GM18499 (cell line): Measurements from ENCODE around the gene CARD19.

ENCODE experiments used
- ATAC-seq: cut with Tn5 transposase; IDR thresholded peaks from one replicate; pipeline ENCODE4 v1.9.1; 2021; ENCODE audit warnings: moderate number of reproducible peaks; ENCODE audit not compliant: insufficient read depth, unreplicated experiment

The CARD19 gene

DNA sequence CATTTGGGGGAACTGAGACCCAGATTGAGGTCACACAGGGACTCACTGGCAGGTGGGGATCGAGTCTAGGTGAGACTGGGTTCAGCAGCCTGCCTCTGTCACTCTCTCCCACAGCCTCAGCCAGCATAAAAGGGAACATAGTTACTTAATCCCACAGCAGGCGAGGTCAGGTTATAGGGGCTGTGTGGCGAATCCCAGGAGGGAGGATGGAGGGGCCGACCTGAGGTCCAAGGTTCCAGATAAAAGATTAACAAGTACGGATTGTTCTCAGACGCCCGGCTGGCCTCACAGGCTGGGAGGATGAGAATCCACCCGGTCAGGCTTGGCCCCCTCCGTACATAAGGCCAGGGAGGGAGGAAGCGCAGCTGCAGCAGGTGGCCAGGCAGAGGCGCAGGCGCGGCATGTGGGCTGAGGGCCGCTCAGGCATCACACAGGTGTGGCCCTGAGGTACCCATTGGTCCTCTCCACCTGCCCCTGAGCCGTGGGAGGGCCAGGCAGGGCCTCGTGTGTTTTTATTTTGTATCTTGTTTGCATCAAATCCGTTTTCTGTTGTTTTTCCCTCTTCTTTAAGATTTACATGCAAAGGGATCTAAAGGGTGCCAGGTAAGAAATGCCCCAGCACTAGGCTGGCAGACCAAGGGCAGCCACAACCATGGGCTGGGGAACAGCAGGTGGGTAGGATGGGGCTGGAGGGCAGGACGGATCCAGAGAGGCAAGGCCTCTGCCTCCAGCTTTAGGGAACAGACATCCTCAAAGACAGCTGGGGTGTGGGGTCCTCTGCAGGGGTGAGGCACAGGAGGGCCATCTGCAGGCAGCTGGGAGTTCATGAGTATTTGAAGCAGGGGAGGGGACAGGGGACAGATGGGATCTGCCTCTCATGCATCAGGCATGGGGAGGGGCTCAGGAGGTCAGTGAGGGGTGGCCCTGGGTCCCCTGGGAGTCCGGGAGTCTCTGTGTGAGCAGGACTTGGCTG lies 33.9 kb upstream of the CARD19 start:
- no peak for ATAC-seq

DNA sequence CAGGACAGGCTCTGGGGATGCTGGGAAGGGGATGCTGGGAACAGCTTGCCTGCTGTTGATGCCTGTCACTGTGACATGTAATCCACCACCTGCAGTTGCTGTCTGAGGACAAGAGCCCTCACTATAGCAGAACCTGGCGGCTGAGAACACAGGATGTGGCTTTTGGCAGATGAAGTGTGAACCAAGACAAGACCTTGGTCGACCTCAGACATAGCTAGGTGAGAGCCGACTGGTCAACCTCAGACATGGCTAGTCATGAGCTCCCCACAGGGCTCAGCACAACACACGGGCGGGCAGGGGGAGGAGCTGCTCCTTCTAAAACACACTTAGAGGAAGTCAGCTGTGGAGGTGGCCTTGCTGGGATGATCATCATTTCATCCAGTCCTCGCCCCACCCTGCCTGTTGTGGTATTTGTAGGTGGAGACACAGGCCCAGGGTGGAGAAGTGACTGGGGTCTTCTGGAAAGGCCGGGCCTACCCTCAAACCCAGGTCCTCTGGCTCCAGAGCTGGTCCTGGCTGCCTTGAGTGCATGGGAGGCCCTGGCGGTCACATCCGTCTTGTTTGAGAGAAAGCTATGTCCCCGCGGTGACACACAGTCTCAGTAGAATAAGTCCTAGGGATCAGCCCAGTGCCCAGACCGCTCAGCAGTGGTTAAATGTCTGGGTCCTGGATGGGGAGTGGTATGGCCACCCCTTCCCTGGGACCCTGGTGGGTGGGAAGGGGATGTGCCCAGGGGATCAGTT lies 31.5 kb upstream of the CARD19 start:
- peak; percentile 76 for ATAC-seq

DNA sequence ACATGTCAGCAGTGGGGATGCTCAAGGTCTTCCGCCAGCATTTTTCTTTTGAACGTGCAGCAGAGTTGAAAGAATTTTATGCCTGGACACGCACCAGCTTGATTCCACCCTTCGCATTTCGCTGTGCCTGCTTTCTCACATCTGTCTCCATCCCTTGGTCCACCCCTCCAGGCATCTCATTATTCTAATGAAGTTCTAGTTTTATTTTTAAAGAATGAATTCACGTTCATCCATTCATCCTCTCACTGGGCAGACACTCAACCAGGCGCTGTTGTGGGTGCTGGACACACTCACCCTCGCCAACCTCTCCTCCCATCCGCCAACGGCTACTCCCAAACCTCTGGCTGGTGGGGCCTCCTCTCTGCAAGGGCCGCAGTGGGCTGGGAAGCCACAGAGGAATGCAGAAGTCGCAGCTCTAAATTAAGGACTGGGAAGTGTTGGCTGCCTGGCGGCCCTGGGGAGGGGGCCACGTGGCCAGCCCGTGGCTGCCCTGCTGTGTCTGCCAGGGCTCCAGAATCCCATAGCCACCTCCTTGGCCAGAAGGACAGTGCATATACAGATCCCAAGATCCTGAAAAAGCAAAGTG lies 30.8 kb upstream of the CARD19 start:
- no peak for ATAC-seq

DNA sequence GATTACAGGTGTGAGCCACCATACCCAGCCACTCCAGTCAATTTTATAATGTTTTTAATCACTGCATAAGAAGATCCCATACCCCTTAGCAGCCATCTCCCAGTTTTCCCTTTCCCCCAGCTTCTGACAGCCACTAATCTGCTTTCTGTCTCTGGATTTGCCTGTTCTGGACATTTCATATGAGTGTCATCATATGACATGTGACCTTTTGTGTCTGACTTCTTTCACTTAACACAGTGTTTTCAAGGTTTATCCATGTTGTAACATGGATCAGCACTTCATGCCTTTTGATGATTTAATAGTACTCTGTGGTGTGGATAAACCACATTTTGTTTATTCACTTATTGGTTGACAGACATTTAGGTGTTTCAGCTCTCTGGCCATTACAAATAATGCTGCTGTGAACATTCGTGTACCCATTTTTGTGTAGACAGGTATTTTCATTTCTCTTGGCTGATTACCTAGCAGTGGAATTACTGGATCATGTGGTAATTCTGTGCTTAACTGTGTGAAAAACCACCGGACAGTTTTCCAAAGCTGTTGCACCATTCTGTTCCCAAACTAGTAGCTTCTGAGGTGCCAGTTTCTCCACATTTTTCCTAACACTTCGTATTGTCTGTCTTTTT lies 28.9 kb upstream of the CARD19 start:
- no peak for ATAC-seq

DNA sequence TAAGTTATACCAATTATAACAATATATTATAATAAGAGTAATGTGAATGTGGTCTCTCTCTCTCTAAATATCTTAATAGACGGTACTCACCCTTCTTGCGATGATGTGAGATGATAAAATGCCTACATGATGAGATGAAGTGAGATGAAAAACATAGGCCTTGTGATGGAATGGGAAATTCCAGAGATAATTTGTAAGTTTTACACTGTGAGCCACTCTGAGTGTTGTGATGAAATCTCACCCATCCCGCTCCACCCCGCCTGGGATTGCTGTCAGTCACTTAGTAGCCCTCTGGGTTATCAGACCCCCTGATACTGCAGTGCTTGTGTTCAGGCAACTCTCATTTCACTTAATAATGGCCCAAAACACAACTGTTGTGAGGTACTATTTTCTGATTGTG lies 27.1 kb upstream of the CARD19 start:
- no peak for ATAC-seq

DNA sequence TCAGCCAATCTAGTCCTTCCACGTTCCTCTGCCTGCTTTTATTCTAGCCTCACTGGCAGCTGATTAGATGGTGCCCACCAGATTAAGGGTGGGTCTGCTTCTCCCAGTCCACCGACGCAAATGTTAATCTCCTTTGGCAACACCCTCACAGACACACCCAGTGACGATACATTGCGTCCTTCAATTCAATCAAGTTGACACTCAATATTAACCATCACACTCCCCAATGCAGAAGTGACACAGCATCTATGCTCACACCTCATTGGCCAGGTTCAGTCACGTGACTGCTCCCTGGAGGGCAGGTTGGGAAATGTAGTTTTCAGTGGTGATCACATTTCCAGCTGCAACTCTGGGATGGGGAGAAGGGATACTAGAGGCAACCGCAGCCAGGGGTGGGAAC lies 24.6 kb upstream of the CARD19 start:
- ATAC-seq: no peak

DNA sequence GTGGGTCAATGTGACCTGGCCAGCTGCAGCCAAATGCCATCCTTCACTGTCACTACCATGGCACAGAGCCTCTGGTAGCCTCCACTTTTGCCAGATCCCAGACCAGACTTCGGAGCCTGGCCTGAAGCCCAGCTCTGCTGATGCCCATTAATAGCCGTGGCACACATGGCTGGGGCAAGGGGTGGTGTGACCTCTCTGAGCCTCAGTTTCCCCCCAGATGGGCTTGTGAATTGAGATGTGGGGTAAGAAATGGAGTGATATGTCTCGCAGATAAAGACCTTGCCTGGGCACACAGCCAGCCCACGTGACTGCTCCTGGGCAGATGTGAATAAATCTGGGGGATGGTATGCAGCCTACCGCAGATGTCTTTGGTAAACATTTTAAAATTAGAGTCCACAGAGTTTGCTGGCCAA lies 23.6 kb upstream of the CARD19 start:
- ATAC-seq: no peak

DNA sequence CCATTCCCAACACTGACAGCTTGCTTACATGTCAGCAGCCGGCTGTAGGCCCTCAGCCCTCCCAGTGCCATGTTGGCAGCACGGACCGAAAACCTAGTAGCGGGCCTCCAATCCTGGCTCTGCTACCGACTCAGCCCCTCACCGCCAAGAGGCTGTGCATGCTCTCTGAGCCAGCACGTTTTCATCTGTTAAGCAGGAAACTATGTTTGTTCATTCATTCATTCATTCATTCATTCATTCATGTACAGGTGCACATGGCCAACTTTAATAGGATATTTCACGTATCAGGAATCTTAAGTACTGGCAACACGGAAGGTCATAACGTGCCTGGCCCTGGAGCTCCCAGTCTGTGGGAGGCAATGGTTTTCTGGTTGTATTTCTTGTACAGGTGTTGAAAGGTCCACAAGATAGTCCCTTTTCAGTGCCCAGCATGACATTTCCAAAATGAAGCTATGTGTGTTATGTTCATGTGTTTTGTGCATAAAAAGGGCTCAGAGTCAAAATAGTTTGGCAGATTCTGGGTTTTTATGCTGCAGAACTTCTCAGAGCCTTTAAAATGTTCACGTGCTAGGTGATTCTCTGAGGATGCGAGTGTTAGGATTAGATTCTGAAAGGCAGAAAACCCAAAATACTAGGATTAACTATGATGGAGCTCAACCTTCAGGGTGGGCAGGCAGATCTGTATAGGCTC lies 19.8 kb upstream of the CARD19 start:
- no peak for ATAC-seq

DNA sequence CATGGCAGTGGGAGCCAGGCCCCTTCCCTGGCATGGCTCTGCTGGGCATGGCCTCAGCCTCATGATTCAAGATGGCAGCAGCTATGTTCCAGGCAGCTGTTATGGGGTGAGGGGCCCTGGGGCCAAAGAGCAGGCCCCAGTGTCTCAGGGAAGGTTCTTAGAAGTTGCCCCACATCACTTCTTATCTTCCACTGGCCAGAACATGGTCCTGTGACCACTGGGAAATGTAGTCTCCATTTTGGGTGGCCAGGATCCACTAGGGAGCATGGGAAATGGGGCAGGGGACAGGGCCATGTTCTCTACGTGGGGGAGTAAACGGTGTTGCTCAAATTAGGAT lies 19.3 kb upstream of the CARD19 start:
- ATAC-seq: no peak

DNA sequence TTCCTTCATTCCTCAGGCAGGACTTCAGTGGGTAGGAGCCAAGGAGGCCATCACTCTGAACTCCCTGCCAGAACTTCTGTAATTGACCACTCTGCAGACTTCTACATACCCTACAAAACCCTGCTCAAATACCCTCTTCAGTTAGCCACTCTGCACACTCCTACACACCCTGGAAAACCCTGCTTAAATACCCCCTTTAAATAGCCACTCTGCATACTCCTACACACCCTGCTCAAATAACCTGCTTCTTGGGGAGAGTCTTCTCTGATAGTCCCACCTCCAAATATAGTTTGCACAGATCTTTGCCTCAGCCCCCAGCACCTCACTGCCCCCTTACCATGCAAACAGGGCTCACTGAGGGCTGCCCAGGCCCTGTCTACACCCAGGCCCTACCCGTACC lies 18.6 kb upstream of the CARD19 start:
- ATAC-seq: no peak

DNA sequence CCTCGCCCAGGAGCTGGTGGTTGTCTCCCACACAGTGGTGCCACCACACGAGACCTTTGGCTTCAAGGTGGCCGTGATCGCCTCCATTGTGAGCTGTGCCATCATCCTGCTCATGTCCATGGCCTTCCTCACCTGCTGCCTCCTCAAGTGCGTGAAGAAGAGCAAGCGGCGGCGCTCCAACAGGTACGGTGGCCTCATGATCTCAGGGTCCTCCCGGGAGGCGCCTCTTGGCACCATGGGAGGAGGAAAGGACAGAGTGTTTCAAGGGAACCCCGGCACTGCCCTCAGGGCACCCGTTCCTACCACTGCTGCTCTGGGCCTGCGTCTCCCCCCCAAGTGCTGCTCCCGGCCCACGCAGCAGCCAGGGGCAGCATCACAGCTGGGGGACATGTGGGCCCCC lies 18.2 kb upstream of the CARD19 start:
- no peak for ATAC-seq

DNA sequence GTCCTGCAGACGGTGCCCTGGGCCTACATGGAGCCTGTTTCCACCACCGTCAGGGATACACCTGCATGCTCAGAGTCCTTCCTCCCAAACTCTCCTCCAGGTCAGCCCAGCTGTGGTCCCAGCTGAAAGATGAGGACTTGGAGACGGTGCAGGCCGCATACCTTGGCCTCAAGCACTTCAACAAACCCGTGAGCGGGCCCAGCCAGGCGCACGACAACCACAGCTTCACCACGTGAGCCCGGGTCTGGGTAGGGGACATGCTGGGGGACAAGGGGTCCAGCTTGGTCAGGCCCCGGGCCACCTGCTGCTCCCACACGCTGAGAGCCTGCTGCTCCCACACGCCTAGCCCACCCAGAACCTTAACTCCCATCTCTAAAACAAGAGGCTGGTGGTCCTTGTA lies 16.6 kb upstream of the CARD19 start:
- no peak for ATAC-seq

DNA sequence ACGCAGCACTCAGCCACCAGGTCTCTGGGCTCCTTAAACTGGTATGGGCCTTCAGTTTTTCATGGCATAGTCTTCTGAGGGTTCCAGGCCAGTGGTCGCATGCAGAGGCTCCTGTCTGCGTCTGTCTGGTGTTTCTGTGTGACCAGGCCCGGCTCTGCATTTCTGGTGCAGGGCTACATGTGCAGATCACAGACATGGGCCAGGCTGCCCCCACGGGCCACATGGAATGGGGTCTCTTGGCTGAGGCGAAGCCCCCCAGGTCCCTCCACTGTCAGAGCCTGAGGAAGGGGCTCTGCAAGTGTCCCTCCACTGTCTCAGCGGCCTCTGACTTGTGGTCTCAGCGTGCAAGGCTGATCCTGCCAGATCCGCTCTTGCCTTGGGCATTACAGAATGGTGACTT lies 15.6 kb upstream of the CARD19 start:
- no peak for ATAC-seq

DNA sequence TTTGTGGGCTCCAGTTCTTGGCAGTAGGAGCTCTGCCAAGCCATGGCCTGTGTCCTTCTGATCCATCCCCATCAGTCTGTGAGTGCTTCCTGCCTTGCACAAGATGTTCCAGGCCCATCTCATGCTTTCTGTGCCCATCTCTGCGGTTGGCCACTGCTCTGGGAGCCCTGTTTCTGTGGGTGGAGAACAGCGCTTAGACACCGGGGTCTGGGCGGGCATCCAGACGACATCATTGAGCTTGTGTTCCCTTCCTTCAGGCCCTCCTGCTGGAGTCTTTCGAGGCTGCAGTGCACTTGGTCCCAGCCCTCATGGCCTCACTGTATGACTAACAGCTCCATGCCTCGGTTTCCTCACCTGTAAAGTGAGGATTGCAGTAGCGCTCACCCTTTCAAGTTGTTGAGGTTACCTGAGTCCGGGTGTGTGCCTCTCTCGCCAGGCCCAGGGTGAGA lies 14.9 kb upstream of the CARD19 start:
- ATAC-seq: no peak

DNA sequence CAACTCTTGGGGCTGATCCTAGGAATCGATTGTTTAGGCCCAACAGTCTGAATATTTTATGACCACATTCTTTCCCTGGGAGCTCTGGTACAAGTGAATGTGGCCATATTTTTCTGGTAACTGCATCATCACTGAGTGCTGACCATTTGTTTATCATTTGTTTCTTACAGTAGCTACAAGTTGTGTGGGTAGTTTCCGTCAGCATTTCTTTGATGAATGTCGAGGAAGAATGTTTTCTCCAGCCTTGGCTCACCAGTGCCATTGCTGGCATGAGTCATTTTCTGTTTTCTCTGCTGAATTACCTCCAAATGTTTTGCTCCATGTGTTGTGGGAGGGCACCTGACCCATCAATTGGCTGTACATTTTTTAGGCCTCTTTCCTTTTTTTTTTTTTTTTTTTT lies 14.1 kb upstream of the CARD19 start:
- ATAC-seq: no peak

DNA sequence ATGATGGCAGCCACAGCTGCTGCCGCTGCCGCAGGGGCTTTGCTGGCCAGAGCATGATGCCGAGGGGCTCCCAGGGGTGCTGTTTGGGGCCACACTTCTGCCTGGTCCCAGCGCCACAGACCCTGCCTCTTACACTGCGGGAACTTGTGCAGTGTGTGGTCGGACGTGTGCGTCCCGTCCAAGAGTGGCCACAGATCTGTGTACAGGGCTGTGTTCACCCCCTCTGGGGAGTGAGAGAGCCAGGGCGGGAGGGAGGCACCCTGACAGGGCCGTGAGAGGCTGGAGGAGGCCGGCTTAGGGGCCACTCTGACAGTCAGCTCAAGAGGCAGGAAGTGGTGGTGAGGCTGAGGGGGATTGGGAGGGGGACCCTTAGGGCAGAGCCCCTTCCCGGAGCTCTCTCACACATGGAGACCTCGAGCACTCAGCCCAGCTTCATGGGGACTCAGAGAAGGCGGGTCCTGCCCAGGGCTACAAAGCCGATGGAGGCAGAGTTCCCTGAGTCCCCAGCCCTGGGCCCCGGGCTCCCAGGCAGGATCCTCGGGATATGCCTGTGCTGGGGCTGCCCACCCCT lies 13.1 kb upstream of the CARD19 start:
- no peak for ATAC-seq

DNA sequence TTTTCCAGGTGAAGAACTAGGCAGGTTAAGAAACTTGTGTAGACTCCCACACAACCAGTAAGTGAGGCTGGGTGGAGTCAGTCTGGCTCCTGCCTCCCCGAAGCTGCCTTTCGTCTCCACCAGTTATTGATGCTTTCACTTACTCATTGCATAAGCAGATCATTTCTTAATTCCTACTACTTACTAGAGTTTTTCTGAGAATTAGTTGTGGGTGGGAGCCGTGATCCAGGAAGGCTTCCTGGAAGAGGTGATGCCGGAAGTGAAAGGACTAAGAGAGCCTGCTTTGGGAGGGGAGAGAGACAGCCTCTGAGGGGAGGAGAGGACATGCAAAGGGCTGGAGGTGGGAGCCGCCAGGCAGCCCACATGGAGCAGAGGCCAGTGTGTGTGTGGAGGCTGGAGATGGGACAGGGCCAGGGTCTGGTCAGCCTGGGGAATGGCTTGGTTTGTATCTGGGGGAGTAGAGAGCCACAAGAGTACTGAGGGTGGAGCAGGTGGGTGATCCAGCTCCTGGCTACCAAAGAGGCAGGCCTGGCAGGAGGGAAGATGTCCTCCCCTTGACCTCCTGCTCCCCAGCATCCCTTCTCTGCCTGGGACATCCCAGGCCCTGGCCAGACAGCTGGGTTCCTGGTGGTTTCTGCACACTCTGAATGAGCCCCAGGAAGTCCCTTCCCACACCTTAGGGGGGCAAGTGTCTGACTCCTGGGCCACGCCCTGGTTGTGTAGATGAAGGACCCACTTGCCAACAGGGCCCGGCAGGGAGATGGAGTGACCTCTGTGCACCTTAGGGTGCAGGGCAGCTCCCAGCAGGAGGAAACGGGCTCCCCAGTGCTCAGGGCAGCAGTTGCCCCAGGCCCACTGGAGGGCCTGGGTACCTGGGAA lies 12.2 kb upstream of the CARD19 start:
- ATAC-seq: no peak

DNA sequence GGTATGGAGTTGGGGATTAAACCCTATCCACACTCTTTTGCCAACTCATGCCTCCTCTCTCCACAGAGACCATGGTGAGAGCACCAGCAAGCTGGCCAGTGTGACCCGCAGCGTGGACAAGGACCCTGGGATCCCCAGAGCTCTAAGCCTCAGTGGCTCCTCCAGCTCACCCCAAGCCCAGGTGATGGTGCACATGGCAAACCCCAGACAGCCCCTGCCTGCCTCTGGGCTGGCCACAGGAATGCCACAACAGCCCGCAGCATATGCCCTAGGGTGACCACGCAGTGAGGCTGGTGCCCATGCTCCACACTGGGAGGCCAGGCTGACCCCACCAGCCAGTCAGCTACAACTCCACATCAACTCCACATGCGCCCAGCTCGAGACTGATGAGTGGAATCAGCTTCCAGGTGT lies 11.5 kb upstream of the CARD19 start:
- ATAC-seq: no peak

DNA sequence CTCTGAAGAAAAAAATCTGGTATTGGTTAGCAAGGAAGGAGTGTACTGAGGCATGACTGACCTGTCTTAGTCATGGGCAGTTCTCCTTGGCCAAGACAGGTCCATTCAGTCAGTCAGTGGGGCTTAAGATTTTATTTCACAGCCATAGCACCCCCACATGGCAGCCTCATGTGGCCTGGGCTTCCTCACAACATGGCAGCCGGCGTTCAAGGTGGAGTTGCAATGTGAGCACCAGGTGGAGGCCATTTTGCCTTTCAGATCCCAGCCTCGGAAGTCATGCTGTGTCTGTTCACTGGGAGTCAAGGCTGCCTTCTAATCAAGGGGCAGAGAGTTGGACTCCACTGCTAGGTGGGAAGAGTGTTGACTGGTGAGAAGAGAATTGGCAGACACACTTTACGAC lies 10.3 kb upstream of the CARD19 start:
- ATAC-seq: no peak
